ENCODE results near the gene LSM14A. TPM values are rescaled to one million over a fixed set of nuclear protein-coding genes. Genes with fewer than 3 reads are reported as not detected.
A peak's percentile ranks its signal among the peaks of the same experiment; 100 is the strongest.

LSM14A gene
- total RNA-seq, 4 donors from 2014 or later, result 68.4 to 117 (median 98.1) TPM

DNA sequence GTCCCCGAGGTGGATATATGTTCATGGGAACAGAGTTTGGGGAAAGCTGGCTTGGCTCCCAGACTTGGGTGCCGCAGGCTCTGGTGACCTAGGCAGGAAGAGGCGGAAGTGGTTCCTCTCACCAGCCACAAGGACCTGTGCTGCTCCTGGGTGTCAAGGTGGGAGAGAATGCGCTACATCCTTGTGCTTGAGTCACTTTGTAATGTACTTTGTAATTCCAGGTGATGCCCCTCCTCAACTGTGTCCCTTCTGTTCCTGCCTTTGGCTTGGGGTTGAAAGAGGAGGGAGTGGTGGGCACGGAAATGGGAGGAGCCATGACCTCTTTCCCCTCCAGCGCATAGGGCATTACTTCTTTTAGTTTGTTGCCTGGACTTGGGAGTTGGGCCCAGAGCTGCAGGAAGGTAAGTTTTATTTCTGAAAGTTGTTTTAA lies 92.9 kb downstream of the LSM14A start:
- WGBS, 2 donors, result 55 to 67% methylated on average over 6 of the region's 6 CpGs
- no peaks in the 10 kb centered on the region for H3K9me3 ChIP-seq
- TF ChIP-seq, protein P1, sequence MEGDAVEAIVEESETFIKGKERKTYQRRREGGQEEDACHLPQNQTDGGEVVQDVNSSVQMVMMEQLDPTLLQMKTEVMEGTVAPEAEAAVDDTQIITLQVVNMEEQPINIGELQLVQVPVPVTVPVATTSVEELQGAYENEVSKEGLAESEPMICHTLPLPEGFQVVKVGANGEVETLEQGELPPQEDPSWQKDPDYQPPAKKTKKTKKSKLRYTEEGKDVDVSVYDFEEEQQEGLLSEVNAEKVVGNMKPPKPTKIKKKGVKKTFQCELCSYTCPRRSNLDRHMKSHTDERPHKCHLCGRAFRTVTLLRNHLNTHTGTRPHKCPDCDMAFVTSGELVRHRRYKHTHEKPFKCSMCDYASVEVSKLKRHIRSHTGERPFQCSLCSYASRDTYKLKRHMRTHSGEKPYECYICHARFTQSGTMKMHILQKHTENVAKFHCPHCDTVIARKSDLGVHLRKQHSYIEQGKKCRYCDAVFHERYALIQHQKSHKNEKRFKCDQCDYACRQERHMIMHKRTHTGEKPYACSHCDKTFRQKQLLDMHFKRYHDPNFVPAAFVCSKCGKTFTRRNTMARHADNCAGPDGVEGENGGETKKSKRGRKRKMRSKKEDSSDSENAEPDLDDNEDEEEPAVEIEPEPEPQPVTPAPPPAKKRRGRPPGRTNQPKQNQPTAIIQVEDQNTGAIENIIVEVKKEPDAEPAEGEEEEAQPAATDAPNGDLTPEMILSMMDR (IDR thresholded peaks at IDR 0.05), result no peak
- TF ChIP-seq EP300 (IDR thresholded peaks at IDR 0.05), result no peak
- no peak for TF ChIP-seq POLR2A (IDR thresholded peaks at IDR 0.05)
- H3K27me3 ChIP-seq, result no peaks in the 10 kb centered on the region
- no peak for DNase-seq (ENCODE audit: low spot score in 2 of 2)
- H3K4me1 ChIP-seq, result peaks cover 0 to 45% (median 25%) of the 10 kb centered on the region in 4 donors
- peak overlapping the region in 1 of 4 donors; percentile 34 for H3K4me3 ChIP-seq
- H3K36me3 ChIP-seq, result peaks cover 0 to 7% (median 0%) of the 10 kb centered on the region in 3 donors
- peak overlapping the region in 1 of 4 donors; percentile 60 for H3K27ac ChIP-seq

DNA sequence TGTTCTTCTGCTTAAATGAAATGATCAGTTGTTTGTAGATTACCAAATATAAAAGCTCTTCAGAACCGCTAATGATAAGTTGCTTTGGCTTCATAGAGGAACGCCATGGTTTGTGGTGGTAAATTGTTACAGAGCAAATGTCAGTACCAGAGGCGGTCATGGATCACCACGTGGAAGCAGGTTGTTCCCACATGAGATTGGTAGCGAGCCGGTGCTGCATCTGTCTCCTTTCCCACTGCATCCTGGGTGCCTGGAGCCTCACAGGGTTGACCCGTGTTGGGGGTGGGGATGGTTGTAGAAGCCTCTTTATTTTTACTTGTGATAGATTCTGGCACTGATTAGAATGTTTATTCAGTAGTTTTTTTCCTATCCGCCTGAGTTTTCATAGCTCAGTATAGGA lies 96.8 kb downstream of the LSM14A start:
- Histone ChIP-seq H3K4me3 (no peak overlapping the region), H3K4me1 (peaks cover 0 to 47% (median 29%) of the 10 kb centered on the region in 4 donors), H3K27ac (peak overlapping the region in 3 of 4 donors; percentile 76 to 88 (median 79)), H3K36me3 (peaks cover 0 to 7% (median 0%) of the 10 kb centered on the region in 3 donors), H3K27me3 (no peaks in the 10 kb centered on the region), H3K9me3 (no peaks in the 10 kb centered on the region)
- 40 to 52% methylated on average over 8 of the region's 8 CpGs for WGBS, 2 donors
- DNase-seq (ENCODE audit: low spot score in 2 of 2), result no peak
- TF ChIP-seq, protein P1 (IDR thresholded peaks at IDR 0.05), result no peak
- TF ChIP-seq POLR2A (IDR thresholded peaks at IDR 0.05), result no peak
- TF ChIP-seq EP300 (IDR thresholded peaks at IDR 0.05), result no peak

DNA sequence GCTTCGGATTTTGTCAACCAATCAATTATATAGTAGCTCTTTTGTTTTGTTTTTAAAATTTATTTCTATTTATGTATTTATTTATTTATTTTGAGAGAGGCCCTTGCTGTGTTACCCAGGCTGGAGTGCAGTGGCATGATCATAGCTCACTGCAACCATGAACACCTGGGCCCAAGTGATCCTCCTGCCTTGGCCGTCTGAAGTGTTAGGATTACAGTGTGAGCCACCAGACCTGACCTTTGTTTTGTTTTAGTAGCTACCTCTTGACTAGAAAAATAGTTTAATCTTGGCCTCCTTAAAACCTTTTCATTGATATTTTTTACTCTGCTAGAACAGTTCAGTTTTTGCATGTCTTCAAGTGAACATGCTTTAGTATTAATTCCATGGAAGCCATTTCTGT lies 97.2 kb downstream of the LSM14A start:
- no peaks in the 10 kb centered on the region for H3K27me3 ChIP-seq
- TF ChIP-seq EP300 (IDR thresholded peaks at IDR 0.05) (no peak), POLR2A (IDR thresholded peaks at IDR 0.05) (no peak)
- TF ChIP-seq, protein P1 (IDR thresholded peaks at IDR 0.05), result no peak
- WGBS, 2 donors, result 38 to 43% methylated on average over 2 of the region's 2 CpGs

DNA sequence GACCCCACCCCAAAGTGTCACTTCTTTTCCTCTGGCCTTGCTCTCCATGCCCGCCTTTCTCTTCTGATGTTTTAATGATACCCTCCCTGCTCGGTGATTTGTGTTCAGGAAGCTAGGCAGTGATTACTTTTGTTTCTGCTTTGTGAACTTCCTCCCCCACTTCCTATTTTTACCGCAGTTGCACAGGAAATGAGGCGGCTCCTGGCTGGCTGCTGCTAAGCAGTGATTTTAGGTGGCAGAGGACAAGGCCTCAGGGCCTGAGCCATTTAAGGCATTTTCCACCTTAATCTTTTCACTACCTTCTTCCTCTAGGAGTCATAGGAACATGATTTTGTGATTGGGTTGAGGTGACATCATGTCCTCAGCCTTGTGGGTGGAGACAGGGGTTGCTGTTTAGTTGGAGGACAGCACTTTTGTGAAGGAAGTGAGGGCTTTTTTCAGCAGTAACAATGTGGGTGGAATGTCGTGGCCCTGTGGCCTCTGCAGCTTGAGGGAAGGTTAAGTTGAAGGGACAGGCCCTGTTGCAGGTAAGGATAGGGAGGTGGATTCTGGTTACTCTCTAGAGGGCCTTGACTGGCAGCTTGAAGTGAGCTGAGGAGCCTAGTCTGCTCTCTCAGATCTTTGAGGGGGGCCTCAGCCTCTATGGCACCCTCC lies 97.8 kb downstream of the LSM14A start:
- peaks cover 0 to 7% (median 0%) of the 10 kb centered on the region in 3 donors for H3K36me3 ChIP-seq
- H3K27ac ChIP-seq, result peak overlapping the region; percentile 20 to 88 (median 78)
- no peaks in the 10 kb centered on the region for H3K27me3 ChIP-seq
- 33 to 37% methylated on average over 5 of the region's 5 CpGs for WGBS, 2 donors
- peaks cover 0 to 51% (median 33%) of the 10 kb centered on the region in 4 donors for H3K4me1 ChIP-seq
- no peaks in the 10 kb centered on the region for H3K9me3 ChIP-seq
- DNase-seq (ENCODE audit: low spot score in 2 of 2), result peak in 1 of 2 donors; percentile 27
- no peak for TF ChIP-seq POLR2A (IDR thresholded peaks at IDR 0.05)
- peak; percentile 58 to 82 for TF ChIP-seq EP300 (IDR thresholded peaks at IDR 0.05)
- TF ChIP-seq, protein P1 (IDR thresholded peaks at IDR 0.05), result no peak
- no peak overlapping the region for H3K4me3 ChIP-seq

More for the DNA sequence above, 97.2 kb downstream of the LSM14A start:
- no peak overlapping the region for H3K4me3 ChIP-seq
- peak overlapping the region in 3 of 4 donors; percentile 76 to 88 (median 79) for H3K27ac ChIP-seq
- peaks cover 0 to 51% (median 31%) of the 10 kb centered on the region in 4 donors for H3K4me1 ChIP-seq
- DNase-seq (ENCODE audit: low spot score in 2 of 2), result no peak
- H3K36me3 ChIP-seq, result peaks cover 0 to 7% (median 0%) of the 10 kb centered on the region in 3 donors
- H3K9me3 ChIP-seq, result no peaks in the 10 kb centered on the region

DNA sequence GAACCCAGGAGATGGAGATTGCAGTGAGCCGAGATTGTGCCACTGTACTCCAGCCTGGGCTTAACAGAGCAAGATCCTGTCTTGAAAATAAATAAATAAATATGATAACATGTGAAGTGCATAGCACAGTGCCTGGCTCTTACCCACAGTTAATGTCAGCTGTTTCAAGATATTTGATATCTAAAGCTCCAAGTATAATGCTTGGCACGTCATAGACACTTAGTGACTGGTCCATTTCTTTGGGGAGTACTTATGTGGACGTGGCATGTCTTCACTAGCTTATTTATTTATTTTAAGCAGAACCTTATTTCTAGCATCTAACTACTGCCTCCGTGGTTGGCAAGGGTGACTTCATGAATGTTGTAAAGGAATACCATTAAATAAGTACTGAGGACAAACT lies 100.8 kb downstream of the LSM14A start:
- DNase-seq (ENCODE audit: low spot score in 2 of 2), result no peak
- no peaks in the 10 kb centered on the region for H3K9me3 ChIP-seq
- no peaks in the 10 kb centered on the region for H3K36me3 ChIP-seq
- H3K27ac ChIP-seq, result no peak overlapping the region
- WGBS, 2 donors, result 83 to 84% methylated on average over 4 of the region's 4 CpGs
- H3K27me3 ChIP-seq, result no peaks in the 10 kb centered on the region
- TF ChIP-seq POLR2A (IDR thresholded peaks at IDR 0.05) (no peak), EP300 (IDR thresholded peaks at IDR 0.05) (no peak)
- TF ChIP-seq, protein P1 (IDR thresholded peaks at IDR 0.05), result no peak
- peaks cover 0 to 70% (median 35%) of the 10 kb centered on the region in 4 donors for H3K4me1 ChIP-seq
- no peak overlapping the region for H3K4me3 ChIP-seq
